Skeletal muscle satellite cell (primary cell): ENCODE measurements around the gene SRSF12.

ENCODE experiments used
- H3K27me3 ChIP-seq: 2 replicates; pipeline ENCODE4 v1.7.0; 2013; ENCODE audit warnings: low read length; ENCODE audit not compliant: control insufficient read depth, insufficient read depth
- H3K36me3 ChIP-seq: 2 replicates; pipeline ENCODE4 v1.7.0; 2013; ENCODE audit warnings: mild to moderate bottlenecking, control low read depth, low read length; ENCODE audit not compliant: insufficient read depth
- H3K4me1 ChIP-seq: 2 replicates; pipeline ENCODE4 v1.7.0; 2013; ENCODE audit warnings: low read length; ENCODE audit not compliant: control insufficient read depth, insufficient read depth
- H3K4me2 ChIP-seq: 2 replicates; pipeline ENCODE4 v1.7.0; 2013; ENCODE audit warnings: mild to moderate bottlenecking, low read length
- H3K4me3 ChIP-seq: 2 replicates; pipeline ENCODE4 v1.7.0; 2013; ENCODE audit warnings: low read length
- H3K9ac ChIP-seq: 2 replicates; pipeline ENCODE4 v1.7.0; 2013; ENCODE audit warnings: mild to moderate bottlenecking, low read depth, low read length, moderate library complexity
- H3K9me3 ChIP-seq: replicated peaks from 2 replicates; pipeline ENCODE4 v1.7.0; 2013; ENCODE audit warnings: mild to moderate bottlenecking, control low read depth, low read length

SRSF12 gene

DNA sequence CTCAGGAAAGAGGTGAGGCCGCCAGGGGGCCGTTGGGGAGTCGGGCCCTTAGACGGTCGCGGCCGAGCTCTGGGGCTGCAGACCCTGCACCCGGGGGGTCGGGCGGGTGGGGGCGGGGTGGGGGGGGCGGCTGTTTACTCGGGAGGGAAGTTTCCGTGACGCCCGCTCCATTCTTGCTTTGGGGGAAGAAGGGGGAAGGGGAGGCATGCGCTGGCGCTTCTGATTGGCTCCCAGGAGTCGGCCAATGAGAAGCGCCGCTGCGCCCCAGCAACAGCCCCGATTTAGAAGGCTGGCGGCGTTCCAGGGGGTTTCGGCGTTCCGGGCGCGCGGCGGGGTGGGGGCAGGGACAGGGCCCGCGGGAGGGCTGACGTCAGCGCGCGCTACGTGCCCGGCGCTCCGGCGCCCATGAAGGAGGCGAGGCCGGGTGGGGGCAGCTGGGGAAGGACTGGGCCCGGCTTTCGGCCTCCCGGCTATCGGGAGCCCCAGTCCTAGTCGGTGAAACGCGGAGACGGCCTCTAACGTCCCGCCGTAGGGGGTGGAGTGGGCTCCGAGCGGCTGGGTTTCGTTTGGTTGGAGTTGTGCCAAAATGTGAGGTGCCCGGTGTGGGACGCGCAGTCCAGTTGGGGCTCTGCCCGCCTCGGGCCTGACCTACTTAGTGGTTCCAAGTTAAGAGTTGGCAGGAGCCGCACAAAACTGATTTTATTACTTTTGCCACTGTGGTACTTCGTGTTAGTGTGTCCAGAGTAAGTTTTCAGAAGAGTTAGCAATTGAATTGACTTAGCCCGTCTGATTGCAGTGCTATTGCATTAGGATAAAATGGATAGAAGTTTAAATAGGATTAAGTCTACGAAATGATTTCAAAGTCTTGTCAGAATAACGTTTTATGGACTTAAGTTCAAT lies 36.2 kb downstream of the SRSF12 start:
- Histone ChIP-seq H3K9me3 (no peaks in the 10 kb centered on the region), H3K36me3 (peaks cover 31% of the 10 kb centered on the region), H3K9ac (peak overlapping the region; percentile 100), H3K4me2 (peak overlapping the region; percentile 90), H3K4me1 (peaks cover 19% of the 10 kb centered on the region), H3K4me3 (peak overlapping the region; percentile 97), H3K27me3 (no peaks in the 10 kb centered on the region)

DNA sequence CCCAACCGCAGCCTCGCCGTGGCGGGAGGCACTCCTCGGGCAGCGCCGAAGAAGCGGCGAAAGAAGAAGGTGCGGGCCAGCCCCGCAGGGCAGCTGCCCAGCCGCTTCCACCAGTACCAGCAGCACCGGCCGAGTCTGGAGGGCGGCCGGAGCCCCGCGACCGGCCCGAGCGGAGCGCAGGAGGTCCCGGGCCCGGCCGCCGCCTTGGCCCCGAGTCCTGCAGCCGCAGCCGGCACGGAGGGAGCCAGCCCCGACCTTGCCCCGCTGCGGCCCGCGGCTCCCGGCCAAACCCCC lies 36.8 kb downstream of the SRSF12 start:
- H3K4me2 ChIP-seq = peak overlapping the region; percentile 90
- H3K9me3 ChIP-seq = no peaks in the 10 kb centered on the region
- peak overlapping the region; percentile 97 for H3K4me3 ChIP-seq
- H3K36me3 ChIP-seq = peaks cover 31% of the 10 kb centered on the region
- H3K9ac ChIP-seq = peak overlapping the region; percentile 100
- peaks cover 19% of the 10 kb centered on the region for H3K4me1 ChIP-seq
- no peaks in the 10 kb centered on the region for H3K27me3 ChIP-seq

DNA sequence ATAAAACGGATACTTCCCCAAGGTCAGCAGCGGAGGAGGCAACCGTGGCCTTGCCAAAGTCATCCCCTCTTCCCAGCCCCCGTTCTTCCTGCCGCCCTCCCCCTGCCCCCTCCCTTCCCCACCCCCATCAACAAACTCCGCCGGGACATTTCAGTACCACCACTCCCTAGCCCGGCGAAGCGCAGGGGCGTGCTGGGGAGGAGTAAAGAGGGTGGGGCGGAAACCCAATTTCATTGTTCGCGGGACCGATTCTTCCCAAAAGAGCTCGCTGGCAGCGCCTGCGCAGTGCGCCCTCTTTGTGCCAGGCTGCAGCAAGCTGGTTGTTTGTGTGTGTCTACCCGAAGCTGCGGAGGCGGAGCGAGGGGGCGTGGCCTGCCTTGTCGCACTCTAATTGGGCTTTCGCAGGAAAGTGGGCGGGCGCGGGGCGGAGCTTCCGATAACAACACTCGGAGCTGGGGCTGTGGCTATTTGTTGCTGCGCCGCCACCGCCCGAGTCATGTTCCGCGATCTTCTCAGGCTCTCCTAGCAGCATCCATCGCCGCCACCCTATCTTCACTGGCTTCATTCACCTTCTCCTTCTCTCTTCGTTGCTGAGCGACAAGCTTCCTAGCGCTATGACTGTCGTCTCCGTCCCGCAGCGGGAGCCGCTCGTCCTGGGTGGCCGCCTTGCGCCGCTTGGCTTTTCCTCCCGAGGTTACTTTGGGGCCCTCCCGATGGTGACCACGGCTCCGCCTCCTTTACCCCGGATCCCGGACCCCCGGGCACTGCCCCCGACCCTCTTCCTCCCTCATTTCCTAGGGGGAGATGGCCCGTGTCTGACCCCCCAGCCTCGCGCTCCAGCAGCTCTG lies 37.4 kb downstream of the SRSF12 start, which contains the start of gene PNRC1:
Gene PNRC1 (plus strand): TSS at position 471 of the 848 bp plus-strand sequence. CDS start 144 bp downstream, at position 615.
- peak within 1 kb of the TSS; percentile 100 for H3K9ac ChIP-seq
- no peaks in the 10 kb centered on the region for H3K27me3 ChIP-seq
- peaks cover 19% of the 10 kb centered on the region for H3K4me1 ChIP-seq
- H3K36me3 ChIP-seq = peaks cover 26% of the 10 kb centered on the region
- H3K4me3 ChIP-seq = peak within 1 kb of the TSS; percentile 97
- no peaks in the 10 kb centered on the region for H3K9me3 ChIP-seq
- peak within 1 kb of the TSS; percentile 92 for H3K4me2 ChIP-seq

DNA sequence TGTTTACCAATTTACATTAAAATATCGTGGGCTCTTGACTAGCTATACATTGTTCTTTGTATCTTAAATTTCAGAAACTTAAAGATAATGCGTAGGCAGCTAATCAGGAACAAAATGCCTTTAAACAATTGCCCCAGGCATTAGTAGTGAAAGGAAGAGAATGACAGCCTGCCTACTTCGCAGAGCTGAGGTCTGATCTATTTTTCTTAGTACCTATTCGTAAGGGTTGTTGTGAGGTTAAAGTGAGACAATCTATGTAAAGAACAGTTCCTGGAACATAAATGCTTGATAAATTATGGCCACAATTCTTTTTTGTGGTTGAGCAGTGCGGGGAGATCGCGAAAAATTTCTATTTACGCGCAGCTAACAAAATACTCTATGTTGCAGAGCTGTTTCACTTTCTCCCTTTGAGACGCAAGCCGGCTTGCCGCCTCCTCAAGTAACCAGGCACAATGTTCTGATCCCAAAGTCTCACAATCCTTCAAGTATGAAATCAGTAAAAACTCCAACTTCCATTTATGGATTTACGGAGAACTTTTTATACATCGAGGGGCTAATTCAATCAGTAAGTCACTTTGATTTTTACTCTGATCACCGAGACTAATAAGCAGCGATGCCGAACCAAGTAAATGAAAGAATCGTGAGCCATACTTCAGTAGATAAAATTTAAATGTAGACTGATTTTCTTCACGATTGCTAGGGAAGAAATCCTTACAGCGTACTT lies 38.2 kb downstream of the SRSF12 start:
- H3K9ac ChIP-seq = peak overlapping the region; percentile 100
- H3K27me3 ChIP-seq = no peaks in the 10 kb centered on the region
- H3K4me1 ChIP-seq = peaks cover 19% of the 10 kb centered on the region
- H3K36me3 ChIP-seq = peaks cover 17% of the 10 kb centered on the region
- peak overlapping the region; percentile 97 for H3K4me3 ChIP-seq
- peak overlapping the region; percentile 92 for H3K4me2 ChIP-seq
- no peaks in the 10 kb centered on the region for H3K9me3 ChIP-seq

DNA sequence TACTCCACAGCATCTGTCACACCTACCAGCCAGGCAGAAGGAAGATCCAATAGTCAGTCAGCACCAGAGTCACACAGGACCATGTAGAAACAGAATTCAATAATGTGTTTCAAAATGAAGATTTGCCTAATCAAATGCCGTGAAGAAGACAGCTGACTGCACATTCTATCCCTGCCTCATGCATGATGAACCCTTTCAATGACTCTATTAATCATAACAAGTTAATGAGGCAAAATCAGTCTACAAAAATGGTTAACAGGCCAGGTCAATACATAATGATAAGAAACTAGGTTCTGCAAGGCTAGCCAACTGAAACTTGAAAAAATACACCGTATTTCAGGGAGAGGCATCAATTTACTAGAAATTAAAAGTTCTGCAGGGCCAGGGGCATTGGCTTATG lies 44.0 kb downstream of the SRSF12 start:
- no peak overlapping the region for H3K4me2 ChIP-seq

DNA sequence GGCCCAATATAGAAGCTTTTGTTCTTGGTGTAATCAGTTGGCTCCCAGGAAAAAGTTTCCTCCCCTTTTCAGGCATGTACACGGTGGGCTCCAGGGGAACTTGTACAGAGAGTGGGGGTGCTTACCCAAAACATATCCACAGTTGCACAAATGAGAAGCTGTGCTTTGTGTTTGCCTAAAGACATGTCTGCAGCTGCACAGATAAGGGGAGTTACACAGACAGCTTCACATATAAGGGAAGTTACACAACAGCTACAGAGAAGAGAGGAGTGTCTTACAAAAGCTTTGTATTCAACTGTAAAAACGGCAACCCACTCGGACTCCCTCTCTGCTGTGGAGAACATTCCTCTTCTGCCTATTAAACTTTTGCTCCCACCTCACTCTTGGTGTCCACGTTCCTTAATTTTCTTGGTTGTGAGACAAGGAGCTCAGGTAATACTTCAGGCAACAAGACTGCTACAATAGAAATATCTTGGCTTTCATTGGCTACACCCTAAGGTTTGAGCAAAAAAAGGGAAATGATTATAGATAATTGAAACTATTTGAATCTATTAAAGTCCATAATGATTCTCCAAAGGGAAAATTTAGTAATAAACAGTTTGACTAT lies 44.8 kb downstream of the SRSF12 start:
- H3K4me2 ChIP-seq = no peak overlapping the region
- no peaks in the 10 kb centered on the region for H3K36me3 ChIP-seq
- H3K27me3 ChIP-seq = peaks cover 9% of the 10 kb centered on the region
- H3K9me3 ChIP-seq = no peaks in the 10 kb centered on the region
- no peak overlapping the region for H3K4me3 ChIP-seq
- no peak overlapping the region for H3K9ac ChIP-seq
- no peaks in the 10 kb centered on the region for H3K4me1 ChIP-seq

More for the DNA sequence above, 44.0 kb downstream of the SRSF12 start:
- no peaks in the 10 kb centered on the region for H3K9me3 ChIP-seq
- peaks cover 3% of the 10 kb centered on the region for H3K4me1 ChIP-seq
- H3K36me3 ChIP-seq = no peaks in the 10 kb centered on the region
- H3K27me3 ChIP-seq = peaks cover 9% of the 10 kb centered on the region
- H3K9ac ChIP-seq = no peak overlapping the region
- H3K4me3 ChIP-seq = no peak overlapping the region

DNA sequence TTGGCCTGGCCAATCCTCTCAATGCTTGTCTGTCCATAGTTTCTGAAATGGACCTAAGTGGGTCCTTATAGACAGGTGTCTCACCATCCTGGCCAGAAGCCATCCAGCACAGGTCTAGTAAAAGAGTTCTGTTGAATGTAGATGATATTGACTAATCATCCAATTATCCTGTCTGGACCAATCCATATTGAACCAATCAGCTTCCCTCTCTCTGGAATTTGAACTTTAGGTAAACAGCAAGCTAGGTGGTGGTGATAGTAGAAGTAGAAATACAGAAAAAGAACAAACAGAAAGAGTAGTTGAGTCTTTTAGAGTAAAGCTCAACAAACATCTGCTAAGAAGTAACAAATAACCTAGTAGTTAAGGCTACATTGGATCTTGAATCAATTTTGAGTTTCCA lies 46.8 kb downstream of the SRSF12 start:
- no peaks in the 10 kb centered on the region for H3K9me3 ChIP-seq
- no peaks in the 10 kb centered on the region for H3K4me1 ChIP-seq
- no peak overlapping the region for H3K9ac ChIP-seq
- no peak overlapping the region for H3K4me3 ChIP-seq
- no peak overlapping the region for H3K4me2 ChIP-seq
- peaks cover 9% of the 10 kb centered on the region for H3K27me3 ChIP-seq
- H3K36me3 ChIP-seq = no peaks in the 10 kb centered on the region

DNA sequence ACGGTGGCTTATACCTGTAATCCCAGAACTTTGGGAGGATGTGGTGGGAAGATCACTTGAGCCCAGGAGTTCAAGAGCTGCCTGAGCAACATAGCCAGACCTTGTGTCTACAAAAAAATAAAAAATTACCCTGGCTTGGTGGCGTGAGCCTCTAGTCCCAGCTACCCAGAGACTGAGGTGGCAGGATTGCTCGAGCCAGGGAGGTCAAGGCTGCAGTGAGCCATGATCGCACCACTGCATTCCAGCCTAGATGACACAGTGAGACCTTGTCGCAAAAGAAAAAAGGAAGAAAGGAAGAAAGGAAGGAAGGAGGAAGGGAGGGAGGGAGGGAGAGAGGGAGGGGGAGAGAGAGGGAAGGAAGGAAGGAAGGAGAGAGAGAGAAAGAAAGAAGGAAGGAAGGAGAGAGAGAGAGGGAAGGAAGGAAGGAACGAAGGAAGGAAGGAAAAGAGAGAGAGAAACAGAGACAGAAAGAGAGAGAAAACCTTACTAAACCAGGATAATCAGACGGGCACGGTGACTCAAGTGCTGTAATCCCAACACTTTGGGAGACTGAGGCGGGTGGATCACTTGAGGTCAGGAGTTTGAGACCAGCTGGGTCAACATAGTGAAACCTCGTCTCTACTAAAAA lies 48.2 kb downstream of the SRSF12 start:
- no peaks in the 10 kb centered on the region for H3K9me3 ChIP-seq
- H3K36me3 ChIP-seq = no peaks in the 10 kb centered on the region
- no peaks in the 10 kb centered on the region for H3K4me1 ChIP-seq
- H3K9ac ChIP-seq = no peak overlapping the region
- peaks cover 9% of the 10 kb centered on the region for H3K27me3 ChIP-seq
- no peak overlapping the region for H3K4me2 ChIP-seq
- H3K4me3 ChIP-seq = no peak overlapping the region

DNA sequence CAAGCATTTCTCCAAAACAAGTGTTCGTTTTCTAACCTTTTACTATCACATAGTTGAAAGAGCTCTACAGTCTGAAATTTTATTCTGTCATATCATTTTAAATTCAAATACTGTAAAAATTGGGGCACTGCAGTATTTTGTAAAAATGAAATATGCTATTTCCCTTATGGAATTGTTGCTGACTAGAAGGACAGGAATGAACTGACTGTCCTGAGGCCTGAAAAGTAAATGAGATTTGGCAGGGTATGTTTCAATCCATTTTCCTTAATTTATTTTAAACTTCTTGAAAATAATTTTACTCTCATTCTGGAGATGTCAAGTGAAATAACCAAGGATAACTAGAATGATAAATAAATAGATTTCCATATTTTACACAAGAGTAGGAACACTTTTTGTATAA lies 49.2 kb downstream of the SRSF12 start:
- no peak overlapping the region for H3K4me3 ChIP-seq
- peaks cover 8% of the 10 kb centered on the region for H3K27me3 ChIP-seq
- no peak overlapping the region for H3K4me2 ChIP-seq
- no peaks in the 10 kb centered on the region for H3K36me3 ChIP-seq
- H3K9me3 ChIP-seq = no peaks in the 10 kb centered on the region
- H3K4me1 ChIP-seq = no peaks in the 10 kb centered on the region
- H3K9ac ChIP-seq = no peak overlapping the region

DNA sequence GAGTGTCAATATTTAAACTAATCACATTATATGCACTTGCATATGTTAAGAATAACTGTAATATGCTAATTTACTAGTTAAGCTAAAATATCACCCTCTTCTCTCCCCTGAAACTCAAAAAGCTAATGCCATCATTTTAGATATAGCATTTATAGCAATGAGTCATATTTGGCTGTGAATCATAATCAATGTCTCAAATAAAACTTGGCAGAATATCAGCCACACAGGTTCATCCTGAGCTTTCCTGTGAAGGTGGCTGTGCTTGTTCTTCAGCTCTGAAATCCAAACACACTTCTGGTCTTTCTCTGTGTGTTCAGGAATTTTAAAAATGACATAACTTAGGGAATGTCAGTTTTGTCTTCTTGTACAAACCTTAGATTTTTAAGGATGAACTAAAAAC lies 50.1 kb downstream of the SRSF12 start:
- H3K9me3 ChIP-seq = no peaks in the 10 kb centered on the region
- H3K4me2 ChIP-seq = no peak overlapping the region
- H3K4me1 ChIP-seq = no peaks in the 10 kb centered on the region
- no peaks in the 10 kb centered on the region for H3K36me3 ChIP-seq
- H3K4me3 ChIP-seq = no peak overlapping the region
- H3K9ac ChIP-seq = no peak overlapping the region
- H3K27me3 ChIP-seq = peaks cover under 1% of the 10 kb centered on the region
